SK-N-SH (cell line): ENCODE measurements around the gene NR2C2AP. TPM values are rescaled to one million over a fixed set of nuclear protein-coding genes. Genes with fewer than 3 reads are reported as not detected.

Experiments used
- CTCF ChIA-PET: fragments of 300-600, 350-600 bp; formaldehyde crosslinking; extraction: SDS; loops from one replicate; lab custom pipeline; 2021; lab: Yijun Ruan, JAX
- POLR2A ChIA-PET: fragments of 350-600 bp; sonication (Branson Sonifier 250); formaldehyde crosslinking; extraction: SDS; loops from one replicate; lab custom pipeline; 2020; ENCODE audit warnings: antibody characterized with exemption, inconsistent platforms; lab: Yijun Ruan, JAX
- DNase-seq: peaks from one replicate; pipeline ENCODE4 v3.0.0; 2012
- H2AFZ ChIP-seq: fragments of 200-600 bp; sonication (generic); 2 replicates; pipeline ENCODE4 v1.8.1; 2016; ENCODE audit warnings: antibody characterized with exemption, mild to moderate bottlenecking, low read depth
- H3F3A ChIP-seq: fragments of 200-600 bp; sonication (generic); replicated peaks from 2 replicates; pipeline ENCODE3; 2016; ENCODE audit warnings: antibody characterized with exemption, mild to moderate bottlenecking; ENCODE audit not compliant: insufficient read depth
- H3K27ac ChIP-seq, 2 experiments: fragments of 200-500 bp in 1 of 2; fragments of 200-600 bp in 1 of 2; sonication (Bioruptor generic) in 1 of 2; sonication (generic), shearing (Covaris generic) in 1 of 2; 2 replicates each; pipeline versions ENCODE4 v1.5.1 to v1.6.1; 2014 to 2016; ENCODE audit warnings: low read depth in 2 of 2, inconsistent platforms in 1 of 2, low read length in 1 of 2, mild to moderate bottlenecking in 1 of 2, mixed read lengths in 1 of 2
- H3K27me3 ChIP-seq: fragments of 200-600 bp; sonication (generic), shearing (Covaris generic); 2 replicates; pipeline ENCODE4 v1.6.1; 2016; ENCODE audit warnings: mixed run types; ENCODE audit not compliant: insufficient read depth
- H3K36me3 ChIP-seq, 2 experiments: fragments of 200-500 bp in 1 of 2; fragments of 200-600 bp in 1 of 2; sonication (Bioruptor generic) in 1 of 2; sonication (generic) in 1 of 2; replicated peaks in 1 of 2; 2 replicates each; pipeline versions ENCODE3 to v1.5.1; 2014 to 2016; ENCODE audit warnings: low read length in 1 of 2, mild to moderate bottlenecking in 1 of 2; ENCODE audit not compliant: insufficient read depth in 2 of 2, control insufficient read depth in 1 of 2
- H3K4me1 ChIP-seq, 2 experiments: fragments of 200-500 bp in 1 of 2; fragments of 200-600 bp in 1 of 2; sonication (Bioruptor generic) in 1 of 2; sonication (generic), shearing (Covaris generic) in 1 of 2; 2 replicates each; pipeline versions ENCODE4 v1.5.1 to v1.6.1; 2014 to 2016; ENCODE audit warnings: low read depth in 1 of 2, low read length in 1 of 2, mixed run types in 1 of 2; ENCODE audit not compliant: insufficient read depth in 2 of 2, control insufficient read depth in 1 of 2
- H3K4me2 ChIP-seq: fragments of 200-600 bp; sonication (generic), shearing (Covaris generic); 2 replicates; pipeline ENCODE4 v1.6.1; 2017; ENCODE audit warnings: mixed run types
- H3K4me3 ChIP-seq, 2 experiments: fragments of 200-500 bp in 1 of 2; fragments of 200-600 bp in 1 of 2; sonication (Bioruptor generic) in 1 of 2; sonication (generic), shearing (Covaris generic) in 1 of 2; 2 replicates each; pipeline versions ENCODE4 v1.5.1 to v1.8.1; 2014 to 2016; ENCODE audit warnings: low read depth in 2 of 2, inconsistent platforms in 1 of 2, low read length in 1 of 2, mild to moderate bottlenecking in 1 of 2, mixed read lengths in 1 of 2, moderate library complexity in 1 of 2
- H3K79me2 ChIP-seq: fragments of 200-600 bp; sonication (generic); 2 replicates; pipeline ENCODE4 v1.8.1; 2017; ENCODE audit warnings: mild to moderate bottlenecking; ENCODE audit not compliant: insufficient read depth
- H3K9ac ChIP-seq: fragments of 200-600 bp; sonication (generic); 2 replicates; pipeline ENCODE4 v1.6.1; 2017; ENCODE audit warnings: mixed run types
- H3K9me2 ChIP-seq: fragments of 200-600 bp; sonication (generic); 2 replicates; pipeline ENCODE4 v1.6.1; 2017; ENCODE audit warnings: mixed run types
- H3K9me3 ChIP-seq: fragments of 200-600 bp; sonication (generic); 2 replicates; pipeline ENCODE4 v1.6.1; 2017; ENCODE audit warnings: mixed run types, mild to moderate bottlenecking, moderate library complexity
- H4K20me1 ChIP-seq: fragments of 200-600 bp; sonication (generic); 2 replicates; pipeline ENCODE4 v1.6.1; 2017; ENCODE audit warnings: mild to moderate bottlenecking, mixed run types; ENCODE audit not compliant: insufficient read depth
- CHD2 ChIP-seq: fragments of 150-350 bp; IDR thresholded peaks from 2 replicates; pipeline ENCODE4 v1.6.1; 2018; ENCODE audit warnings: low read length; ENCODE audit not compliant: partially characterized antibody
- ELF1 ChIP-seq: IDR thresholded peaks from 2 replicates; pipeline ENCODE4 v1.4.0; 2012
- EP300 ChIP-seq, 2 experiments: IDR thresholded peaks; 2 replicates each; pipeline versions ENCODE4 v1.4.0 to v1.6.1; 2012; ENCODE audit warnings: borderline replicate concordance in 1 of 2, low read depth in 1 of 2, low read length in 1 of 2
- FOSL2 ChIP-seq: IDR thresholded peaks from 2 replicates; pipeline ENCODE4 v1.4.0; 2012; ENCODE audit warnings: low read depth, mild to moderate bottlenecking, moderate library complexity, borderline replicate concordance
- NFIC ChIP-seq: IDR thresholded peaks from 2 replicates; pipeline ENCODE4 v1.4.0; 2012; ENCODE audit warnings: borderline replicate concordance
- NRF1 ChIP-seq: IDR thresholded peaks from 2 replicates; pipeline ENCODE4 v1.6.1; 2012; ENCODE audit warnings: low read depth, mild to moderate bottlenecking, low read length
- POLR2AphosphoS5 ChIP-seq: IDR thresholded peaks from 2 replicates; pipeline ENCODE4 v1.6.1; 2012; ENCODE audit warnings: low read depth, low read length
- RAD21 ChIP-seq: IDR thresholded peaks from 2 replicates; pipeline ENCODE4 v1.6.1; 2012; ENCODE audit warnings: mild to moderate bottlenecking, low read length
- RCOR1 ChIP-seq: fragments of 150-350 bp; IDR thresholded peaks from 2 replicates; pipeline ENCODE4 v1.6.1; 2017; ENCODE audit warnings: antibody characterized with exemption, low read length
- RXRA ChIP-seq: IDR thresholded peaks from 2 replicates; pipeline ENCODE4 v1.4.0; 2012; ENCODE audit warnings: low read depth, mild to moderate bottlenecking, borderline replicate concordance
- SIN3A ChIP-seq: IDR thresholded peaks from 2 replicates; pipeline ENCODE4 v1.6.1; 2012; ENCODE audit warnings: low read depth, mild to moderate bottlenecking, low read length, moderate library complexity, borderline replicate concordance
- SMC3 ChIP-seq: IDR thresholded peaks from 2 replicates; pipeline ENCODE4 v1.6.1; 2012; ENCODE audit warnings: low read depth, low read length, improper control_type of control experiment
- TAF1 ChIP-seq: IDR thresholded peaks from 2 replicates; pipeline ENCODE4 v1.6.1; 2012; ENCODE audit warnings: low read depth, mild to moderate bottlenecking, low read length, moderate library complexity, borderline replicate concordance
- TEAD4 ChIP-seq: IDR thresholded peaks from 2 replicates; pipeline ENCODE4 v1.4.0; 2012; ENCODE audit warnings: mild to moderate bottlenecking, borderline replicate concordance; ENCODE audit not compliant: insufficient read depth
- WGBS: methylation state at CpG from one replicate; pipeline ENCODE4 v1.1.6; 2017; ENCODE audit warnings: low lambda C conversion rate; 5-methylcytosine and 5-hydroxymethylcytosine counted together
- polyA plus RNA-seq, 3 experiments: library from polyadenylated mRNA; depleted of rRNA; stranded (reverse); fragments of >200 nt; gene quantifications; 2 replicates each; pipeline ENCODE4 v1.2.3, GENCODE V29; 2012
- TF ChIP-seq, protein P1 (sequence below): fragments of 200-600 bp; sonication (generic); IDR thresholded peaks from 2 replicates; pipeline ENCODE4 v1.6.1; 2017; ENCODE audit warnings: antibody characterized with exemption, mild to moderate bottlenecking, moderate library complexity
- TF ChIP-seq, protein P2 (sequence below): IDR thresholded peaks from 2 replicates; pipeline ENCODE4; 2012
- TF ChIP-seq, protein P3 (sequence below): IDR thresholded peaks from 2 replicates; pipeline ENCODE4 v1.4.0; 2012; ENCODE audit warnings: low read depth, borderline replicate concordance
- TF ChIP-seq, protein P4 (sequence below): fragments of 150-350 bp; IDR thresholded peaks from 2 replicates; pipeline ENCODE4 v1.6.1; 2016; ENCODE audit warnings: mild to moderate bottlenecking, low read depth, low read length
- TF ChIP-seq, protein P5 (sequence below): IDR thresholded peaks from 2 replicates; pipeline ENCODE4 v1.6.1; 2012; ENCODE audit warnings: mild to moderate bottlenecking, low read depth, low read length, moderate library complexity

The NR2C2AP gene
- polyA plus RNA-seq, 1 of the 3 experiments (the other 2 are of a cell fraction): 21.9 TPM

DNA sequence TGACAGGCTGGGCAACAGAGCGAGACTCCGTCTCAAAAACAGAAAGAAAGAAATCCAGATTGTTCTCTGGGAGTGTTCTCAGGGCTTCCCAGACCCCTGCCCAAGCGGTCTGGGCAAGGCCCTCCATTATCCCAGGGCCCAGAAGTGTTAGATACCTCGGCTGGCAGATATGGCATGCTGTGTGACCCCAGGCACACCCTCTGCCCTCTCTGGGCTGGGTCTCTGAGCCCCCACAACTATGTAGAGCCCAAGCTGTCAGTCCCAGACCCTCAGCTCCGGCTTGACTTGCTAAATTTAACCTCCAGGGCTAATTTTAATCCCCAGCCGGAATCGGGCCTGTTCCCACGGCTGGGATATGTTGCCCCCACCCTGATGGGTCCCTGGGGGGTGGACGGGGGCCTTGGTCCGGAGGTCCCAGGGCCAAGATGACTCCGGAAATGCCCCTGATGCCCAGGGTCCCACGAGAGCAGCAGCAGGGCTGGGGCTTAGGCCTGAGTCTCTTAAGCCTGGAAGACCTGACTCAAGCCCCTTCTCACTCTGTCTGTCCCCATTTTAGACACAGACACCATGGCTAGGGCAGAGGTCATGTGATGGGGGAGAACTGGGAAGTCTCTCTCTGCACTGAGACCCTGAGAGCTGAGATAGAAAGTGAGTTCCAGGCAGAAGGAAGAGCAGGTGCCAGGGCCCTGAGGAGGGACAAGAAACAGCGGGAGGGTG lies 50.4 kb downstream of the NR2C2AP start:
- Histone ChIP-seq H3K4me3 (no peak overlapping the region), H4K20me1 (no peaks in the 10 kb centered on the region), H3K4me1 (no peaks in the 10 kb centered on the region), H3K4me2 (no peak overlapping the region), H3K27me3 (no peaks in the 10 kb centered on the region), H3K9me3 (no peaks in the 10 kb centered on the region), H3F3A (no peaks in the 10 kb centered on the region), H3K79me2 (no peaks in the 10 kb centered on the region), H3K9me2 (no peaks in the 10 kb centered on the region), H3K27ac (no peak overlapping the region), H2AFZ (no peak overlapping the region), H3K36me3 (peaks cover 0 to 9% of the 10 kb centered on the region in 2 experiments), H3K9ac (no peak overlapping the region)
- no peak for DNase-seq
- ChIA-PET CTCF (interaction anchor here (1.1 to 1.3 kb wide), 3 partner anchors 12 to 36 kb away, joined by 3 to 4 read pairs (median 4); no protein-coding TSS in a partner anchor), POLR2A (no interaction called here)
- TF ChIP-seq, protein P1, sequence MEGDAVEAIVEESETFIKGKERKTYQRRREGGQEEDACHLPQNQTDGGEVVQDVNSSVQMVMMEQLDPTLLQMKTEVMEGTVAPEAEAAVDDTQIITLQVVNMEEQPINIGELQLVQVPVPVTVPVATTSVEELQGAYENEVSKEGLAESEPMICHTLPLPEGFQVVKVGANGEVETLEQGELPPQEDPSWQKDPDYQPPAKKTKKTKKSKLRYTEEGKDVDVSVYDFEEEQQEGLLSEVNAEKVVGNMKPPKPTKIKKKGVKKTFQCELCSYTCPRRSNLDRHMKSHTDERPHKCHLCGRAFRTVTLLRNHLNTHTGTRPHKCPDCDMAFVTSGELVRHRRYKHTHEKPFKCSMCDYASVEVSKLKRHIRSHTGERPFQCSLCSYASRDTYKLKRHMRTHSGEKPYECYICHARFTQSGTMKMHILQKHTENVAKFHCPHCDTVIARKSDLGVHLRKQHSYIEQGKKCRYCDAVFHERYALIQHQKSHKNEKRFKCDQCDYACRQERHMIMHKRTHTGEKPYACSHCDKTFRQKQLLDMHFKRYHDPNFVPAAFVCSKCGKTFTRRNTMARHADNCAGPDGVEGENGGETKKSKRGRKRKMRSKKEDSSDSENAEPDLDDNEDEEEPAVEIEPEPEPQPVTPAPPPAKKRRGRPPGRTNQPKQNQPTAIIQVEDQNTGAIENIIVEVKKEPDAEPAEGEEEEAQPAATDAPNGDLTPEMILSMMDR: no peak
- TF ChIP-seq CHD2: no peak
- TF ChIP-seq RXRA: no peak
- TF ChIP-seq, protein P2, sequence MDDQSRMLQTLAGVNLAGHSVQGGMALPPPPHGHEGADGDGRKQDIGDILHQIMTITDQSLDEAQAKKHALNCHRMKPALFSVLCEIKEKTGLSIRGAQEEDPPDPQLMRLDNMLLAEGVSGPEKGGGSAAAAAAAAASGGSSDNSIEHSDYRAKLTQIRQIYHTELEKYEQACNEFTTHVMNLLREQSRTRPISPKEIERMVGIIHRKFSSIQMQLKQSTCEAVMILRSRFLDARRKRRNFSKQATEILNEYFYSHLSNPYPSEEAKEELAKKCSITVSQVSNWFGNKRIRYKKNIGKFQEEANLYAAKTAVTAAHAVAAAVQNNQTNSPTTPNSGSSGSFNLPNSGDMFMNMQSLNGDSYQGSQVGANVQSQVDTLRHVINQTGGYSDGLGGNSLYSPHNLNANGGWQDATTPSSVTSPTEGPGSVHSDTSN: no peak
- no peak for TF ChIP-seq TEAD4
- no peak for TF ChIP-seq NFIC
- no peak for TF ChIP-seq RCOR1
- no peak for TF ChIP-seq SIN3A
- TF ChIP-seq NRF1: no peak
- no peak for TF ChIP-seq EP300 (IDR thresholded peaks at IDR 0.05; ENCODE audit: borderline replicate concordance in 1 of 2, low read depth in 1 of 2, low read length in 1 of 2)
- no peak for TF ChIP-seq ELF1
- TF ChIP-seq, protein P3, sequence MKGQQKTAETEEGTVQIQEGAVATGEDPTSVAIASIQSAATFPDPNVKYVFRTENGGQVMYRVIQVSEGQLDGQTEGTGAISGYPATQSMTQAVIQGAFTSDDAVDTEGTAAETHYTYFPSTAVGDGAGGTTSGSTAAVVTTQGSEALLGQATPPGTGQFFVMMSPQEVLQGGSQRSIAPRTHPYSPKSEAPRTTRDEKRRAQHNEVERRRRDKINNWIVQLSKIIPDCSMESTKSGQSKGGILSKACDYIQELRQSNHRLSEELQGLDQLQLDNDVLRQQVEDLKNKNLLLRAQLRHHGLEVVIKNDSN: no peak
- no peak for TF ChIP-seq FOSL2
- no peak for TF ChIP-seq RAD21
- TF ChIP-seq, protein P4, sequence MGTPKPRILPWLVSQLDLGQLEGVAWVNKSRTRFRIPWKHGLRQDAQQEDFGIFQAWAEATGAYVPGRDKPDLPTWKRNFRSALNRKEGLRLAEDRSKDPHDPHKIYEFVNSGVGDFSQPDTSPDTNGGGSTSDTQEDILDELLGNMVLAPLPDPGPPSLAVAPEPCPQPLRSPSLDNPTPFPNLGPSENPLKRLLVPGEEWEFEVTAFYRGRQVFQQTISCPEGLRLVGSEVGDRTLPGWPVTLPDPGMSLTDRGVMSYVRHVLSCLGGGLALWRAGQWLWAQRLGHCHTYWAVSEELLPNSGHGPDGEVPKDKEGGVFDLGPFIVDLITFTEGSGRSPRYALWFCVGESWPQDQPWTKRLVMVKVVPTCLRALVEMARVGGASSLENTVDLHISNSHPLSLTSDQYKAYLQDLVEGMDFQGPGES: no peak
- TF ChIP-seq, protein P5, sequence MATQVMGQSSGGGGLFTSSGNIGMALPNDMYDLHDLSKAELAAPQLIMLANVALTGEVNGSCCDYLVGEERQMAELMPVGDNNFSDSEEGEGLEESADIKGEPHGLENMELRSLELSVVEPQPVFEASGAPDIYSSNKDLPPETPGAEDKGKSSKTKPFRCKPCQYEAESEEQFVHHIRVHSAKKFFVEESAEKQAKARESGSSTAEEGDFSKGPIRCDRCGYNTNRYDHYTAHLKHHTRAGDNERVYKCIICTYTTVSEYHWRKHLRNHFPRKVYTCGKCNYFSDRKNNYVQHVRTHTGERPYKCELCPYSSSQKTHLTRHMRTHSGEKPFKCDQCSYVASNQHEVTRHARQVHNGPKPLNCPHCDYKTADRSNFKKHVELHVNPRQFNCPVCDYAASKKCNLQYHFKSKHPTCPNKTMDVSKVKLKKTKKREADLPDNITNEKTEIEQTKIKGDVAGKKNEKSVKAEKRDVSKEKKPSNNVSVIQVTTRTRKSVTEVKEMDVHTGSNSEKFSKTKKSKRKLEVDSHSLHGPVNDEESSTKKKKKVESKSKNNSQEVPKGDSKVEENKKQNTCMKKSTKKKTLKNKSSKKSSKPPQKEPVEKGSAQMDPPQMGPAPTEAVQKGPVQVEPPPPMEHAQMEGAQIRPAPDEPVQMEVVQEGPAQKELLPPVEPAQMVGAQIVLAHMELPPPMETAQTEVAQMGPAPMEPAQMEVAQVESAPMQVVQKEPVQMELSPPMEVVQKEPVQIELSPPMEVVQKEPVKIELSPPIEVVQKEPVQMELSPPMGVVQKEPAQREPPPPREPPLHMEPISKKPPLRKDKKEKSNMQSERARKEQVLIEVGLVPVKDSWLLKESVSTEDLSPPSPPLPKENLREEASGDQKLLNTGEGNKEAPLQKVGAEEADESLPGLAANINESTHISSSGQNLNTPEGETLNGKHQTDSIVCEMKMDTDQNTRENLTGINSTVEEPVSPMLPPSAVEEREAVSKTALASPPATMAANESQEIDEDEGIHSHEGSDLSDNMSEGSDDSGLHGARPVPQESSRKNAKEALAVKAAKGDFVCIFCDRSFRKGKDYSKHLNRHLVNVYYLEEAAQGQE: no peak
- TF ChIP-seq TAF1: no peak
- TF ChIP-seq POLR2AphosphoS5: no peak
- TF ChIP-seq SMC3: no peak
- 89% methylated on average over 10 of the region's 13 CpGs for WGBS
